Measurements from ENCODE around the gene AASDH. TPM values are rescaled to one million over a fixed set of nuclear protein-coding genes. Genes with fewer than 3 reads are reported as not detected.

The AASDH gene
- total RNA-seq, 3 donors from 2014 or later (not counting 1 experiment from before 2014, with no cell fraction given), result 9.5 to 14.2 (median 9.6) TPM

DNA sequence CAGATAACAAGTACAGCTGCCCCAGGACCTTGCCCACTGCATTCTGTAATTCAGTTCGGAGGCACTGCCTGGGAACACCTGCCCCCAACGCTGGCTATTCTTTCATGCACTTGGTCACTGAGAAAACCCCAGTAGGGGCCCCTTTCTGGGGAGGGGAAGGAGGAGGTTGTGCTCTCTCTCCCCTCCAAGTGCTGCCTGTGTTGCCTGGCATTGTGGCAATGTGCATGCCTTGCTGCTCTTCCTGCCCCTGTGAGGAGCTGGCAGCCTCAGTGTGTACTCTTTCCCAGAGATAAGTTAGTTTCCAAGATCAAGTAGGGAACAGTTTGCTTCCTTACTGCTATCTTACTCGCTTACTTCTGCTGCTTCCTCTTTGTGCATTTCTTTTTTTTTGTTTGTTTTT, 90.8 kb downstream of the AASDH start:
- no peaks in the 10 kb centered on the region for H3K27me3 ChIP-seq (ENCODE audit: control insufficient read depth, insufficient read depth, low read length)
- Mint-ChIP-seq H3K27me3 (ENCODE audit: low read depth in 2 of 2) (peaks cover 0 to 7% of the 10 kb centered on the region in 2 donors), H3K36me3 (no peaks in the 10 kb centered on the region), H3K4me1 (peaks cover 6 to 7% of the 10 kb centered on the region in 2 donors), H3K27ac (no peak overlapping the region), H3K4me3 (no peak overlapping the region), H3K9me3 (no peaks in the 10 kb centered on the region)
- ATAC-seq (no peak), DNase-seq (no peak)
- H3K36me3 ChIP-seq (ENCODE audit: control insufficient read depth, insufficient read depth, low read length), result no peaks in the 10 kb centered on the region
- WGBS (ENCODE audit: insufficient coverage), result 34% methylated on average over 3 of the region's 3 CpGs
- TF ChIP-seq, protein P1, sequence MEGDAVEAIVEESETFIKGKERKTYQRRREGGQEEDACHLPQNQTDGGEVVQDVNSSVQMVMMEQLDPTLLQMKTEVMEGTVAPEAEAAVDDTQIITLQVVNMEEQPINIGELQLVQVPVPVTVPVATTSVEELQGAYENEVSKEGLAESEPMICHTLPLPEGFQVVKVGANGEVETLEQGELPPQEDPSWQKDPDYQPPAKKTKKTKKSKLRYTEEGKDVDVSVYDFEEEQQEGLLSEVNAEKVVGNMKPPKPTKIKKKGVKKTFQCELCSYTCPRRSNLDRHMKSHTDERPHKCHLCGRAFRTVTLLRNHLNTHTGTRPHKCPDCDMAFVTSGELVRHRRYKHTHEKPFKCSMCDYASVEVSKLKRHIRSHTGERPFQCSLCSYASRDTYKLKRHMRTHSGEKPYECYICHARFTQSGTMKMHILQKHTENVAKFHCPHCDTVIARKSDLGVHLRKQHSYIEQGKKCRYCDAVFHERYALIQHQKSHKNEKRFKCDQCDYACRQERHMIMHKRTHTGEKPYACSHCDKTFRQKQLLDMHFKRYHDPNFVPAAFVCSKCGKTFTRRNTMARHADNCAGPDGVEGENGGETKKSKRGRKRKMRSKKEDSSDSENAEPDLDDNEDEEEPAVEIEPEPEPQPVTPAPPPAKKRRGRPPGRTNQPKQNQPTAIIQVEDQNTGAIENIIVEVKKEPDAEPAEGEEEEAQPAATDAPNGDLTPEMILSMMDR (IDR thresholded peaks at IDR 0.05), result no peak
- no peak overlapping the region for H3K27ac ChIP-seq (ENCODE audit: low read length)
- H3K9me3 ChIP-seq (ENCODE audit: control insufficient read depth, insufficient read depth, low read length), result no peaks in the 10 kb centered on the region
- H3K4me1 ChIP-seq (ENCODE audit: control insufficient read depth, insufficient read depth, low read length), result no peaks in the 10 kb centered on the region
- H3K4me3 ChIP-seq (ENCODE audit: low read length), result no peak overlapping the region
- intact Hi-C loops (cut with micrococcal nuclease), result no loop called here

DNA sequence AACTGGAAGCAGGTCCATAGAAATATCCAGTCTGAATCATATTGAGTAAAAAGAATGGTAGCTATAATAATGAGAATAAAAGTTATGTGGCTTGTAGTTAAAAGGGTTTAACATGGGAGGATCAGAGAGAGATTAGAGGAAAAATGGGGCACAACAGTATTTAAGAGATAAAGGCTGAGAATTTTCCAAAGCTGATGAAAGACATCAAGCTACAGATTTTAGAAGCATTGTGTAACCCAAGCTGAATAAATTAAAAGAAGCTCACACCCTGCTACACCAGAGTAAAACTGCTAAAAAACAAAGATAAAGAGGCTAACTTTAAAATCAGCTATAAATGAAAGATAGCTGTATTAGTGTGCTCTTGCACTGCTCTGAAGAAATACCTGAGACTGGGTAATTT, 94.2 kb downstream of the AASDH start:
- intact Hi-C loops (cut with micrococcal nuclease), result no loop called here
- Mint-ChIP-seq H3K36me3 (no peaks in the 10 kb centered on the region), H3K27me3 (ENCODE audit: low read depth in 2 of 2) (peaks cover 0 to 3% of the 10 kb centered on the region in 2 donors), H3K4me3 (no peak overlapping the region), H3K27ac (no peak overlapping the region), H3K4me1 (peaks cover 6 to 9% of the 10 kb centered on the region in 2 donors), H3K9me3 (no peaks in the 10 kb centered on the region)
- Histone ChIP-seq H3K36me3 (ENCODE audit: control insufficient read depth, insufficient read depth, low read length) (no peaks in the 10 kb centered on the region), H3K27me3 (ENCODE audit: control insufficient read depth, insufficient read depth, low read length) (no peaks in the 10 kb centered on the region), H3K4me3 (ENCODE audit: low read length) (no peak overlapping the region), H3K27ac (ENCODE audit: low read length) (no peak overlapping the region), H3K4me1 (ENCODE audit: control insufficient read depth, insufficient read depth, low read length) (no peaks in the 10 kb centered on the region), H3K9me3 (ENCODE audit: control insufficient read depth, insufficient read depth, low read length) (no peaks in the 10 kb centered on the region)
- DNase-seq (no peak), ATAC-seq (no peak)
- TF ChIP-seq, protein P1 (IDR thresholded peaks at IDR 0.05), result no peak

DNA sequence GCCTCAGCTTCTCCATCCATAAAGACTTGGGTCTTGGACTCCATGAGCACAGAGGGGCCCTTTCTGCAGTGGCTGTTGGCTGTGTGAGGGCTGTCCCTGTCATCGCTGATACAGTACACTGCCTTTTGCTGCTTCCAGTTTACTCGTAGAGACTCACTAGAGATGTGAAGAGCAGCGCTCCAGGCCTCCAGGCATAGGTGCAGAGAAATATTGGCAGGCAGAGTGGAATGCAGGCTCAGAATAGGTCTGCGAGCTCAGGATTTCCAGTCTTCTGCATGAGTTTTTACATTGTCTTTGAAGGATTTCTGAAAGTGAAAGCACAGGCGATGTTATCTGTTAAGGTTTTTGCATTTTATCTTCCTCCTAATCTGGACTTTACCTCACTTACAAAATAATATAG, 97.4 kb downstream of the AASDH start:
- no peaks in the 10 kb centered on the region for H3K9me3 Mint-ChIP-seq
- no peaks in the 10 kb centered on the region for H3K36me3 Mint-ChIP-seq
- peaks cover 0 to 3% of the 10 kb centered on the region in 2 donors for H3K27me3 Mint-ChIP-seq (ENCODE audit: low read depth in 2 of 2)
- Histone ChIP-seq H3K4me1 (ENCODE audit: control insufficient read depth, insufficient read depth, low read length) (no peaks in the 10 kb centered on the region), H3K9me3 (ENCODE audit: control insufficient read depth, insufficient read depth, low read length) (no peaks in the 10 kb centered on the region), H3K27me3 (ENCODE audit: control insufficient read depth, insufficient read depth, low read length) (no peaks in the 10 kb centered on the region), H3K36me3 (ENCODE audit: control insufficient read depth, insufficient read depth, low read length) (no peaks in the 10 kb centered on the region), H3K4me3 (ENCODE audit: low read length) (no peak overlapping the region), H3K27ac (ENCODE audit: low read length) (no peak overlapping the region)
- H3K27ac Mint-ChIP-seq, result no peak overlapping the region
- intact Hi-C loops (cut with micrococcal nuclease), result no loop called here
- TF ChIP-seq, protein P1 (IDR thresholded peaks at IDR 0.05), result no peak
- DNase-seq (no peak), ATAC-seq (no peak)
- peaks cover 6 to 9% of the 10 kb centered on the region in 2 donors for H3K4me1 Mint-ChIP-seq
- no peak overlapping the region for H3K4me3 Mint-ChIP-seq
- WGBS (ENCODE audit: insufficient coverage), result 82% methylated on average over 4 of the region's 5 CpGs

DNA sequence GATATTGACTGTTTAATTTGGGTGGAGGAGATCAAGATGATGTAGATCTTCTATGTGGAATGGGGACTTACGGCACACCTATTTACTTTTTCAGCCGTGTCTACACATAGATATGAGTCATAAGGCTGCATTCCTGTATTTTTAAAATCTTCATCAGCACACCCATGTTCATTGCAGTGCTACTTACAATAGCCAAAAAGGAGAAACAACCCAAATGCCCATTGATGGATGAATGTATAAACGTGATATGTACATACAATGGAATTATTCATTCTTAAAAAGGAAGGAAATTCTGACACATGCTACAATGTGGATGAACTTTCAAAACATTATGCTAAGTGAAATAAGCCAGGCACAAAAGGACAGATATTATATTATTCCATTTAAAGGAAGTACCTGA, 98.6 kb downstream of the AASDH start:
- intact Hi-C loops (cut with micrococcal nuclease), result no loop called here
- Histone ChIP-seq H3K36me3 (ENCODE audit: control insufficient read depth, insufficient read depth, low read length) (no peaks in the 10 kb centered on the region), H3K9me3 (ENCODE audit: control insufficient read depth, insufficient read depth, low read length) (no peaks in the 10 kb centered on the region), H3K4me1 (ENCODE audit: control insufficient read depth, insufficient read depth, low read length) (no peaks in the 10 kb centered on the region), H3K4me3 (ENCODE audit: low read length) (no peak overlapping the region), H3K27ac (ENCODE audit: low read length) (no peak overlapping the region), H3K27me3 (ENCODE audit: control insufficient read depth, insufficient read depth, low read length) (no peaks in the 10 kb centered on the region)
- 100% methylated on average over 1 of the region's 3 CpGs for WGBS (ENCODE audit: insufficient coverage)
- H3K4me1 Mint-ChIP-seq, result peaks cover 6 to 9% of the 10 kb centered on the region in 2 donors
- no peak overlapping the region for H3K27ac Mint-ChIP-seq
- no peaks in the 10 kb centered on the region for H3K9me3 Mint-ChIP-seq
- H3K4me3 Mint-ChIP-seq, result no peak overlapping the region
- no peak for DNase-seq
- no peak for ATAC-seq
- H3K27me3 Mint-ChIP-seq (ENCODE audit: low read depth in 2 of 2), result peaks cover 0 to 3% of the 10 kb centered on the region in 2 donors
- H3K36me3 Mint-ChIP-seq, result no peaks in the 10 kb centered on the region
- TF ChIP-seq, protein P1 (IDR thresholded peaks at IDR 0.05), result no peak
